ENCODE results near the gene UQCRQ. TPM values are rescaled to one million over a fixed set of nuclear protein-coding genes. Genes with fewer than 3 reads are reported as not detected.

The UQCRQ gene
- total RNA-seq, 1 donor from 2014 or later, result 187 TPM

DNA sequence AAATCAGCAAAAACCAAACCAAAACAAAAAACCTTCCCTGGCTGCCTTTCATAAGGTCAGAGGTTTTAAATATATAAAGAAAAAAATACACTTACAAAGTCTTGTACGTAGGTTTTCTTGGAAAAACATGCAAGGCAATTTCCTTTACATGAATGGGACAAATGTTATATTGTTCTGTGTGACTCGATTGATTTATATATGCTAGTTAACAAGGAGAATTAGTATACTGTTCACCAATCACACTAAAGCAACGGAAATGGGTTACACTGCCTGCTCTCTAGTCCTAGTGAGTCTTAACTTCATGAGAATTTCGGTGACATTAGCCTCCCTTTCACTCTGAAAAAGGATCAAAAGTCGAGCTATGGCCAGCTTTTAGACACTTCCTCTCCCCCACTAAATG, 5.7 kb upstream of the UQCRQ start:
- ATAC-seq, result no peak
- no peak for DNase-seq (ENCODE audit: low spot score)
- intact Hi-C loops (cut with DNase I), result no loop called here

- DNase-seq (ENCODE audit: low spot score), result no peak
- intact Hi-C loops (cut with DNase I), result no loop called here
- ATAC-seq, result peak; percentile 70
These were observed 637 bp upstream of the UQCRQ start for GRCh38 chr5:132865668-132866341.

GRCh38 chr5:132867046-132867451, 607 bp downstream of the UQCRQ start:
- intact Hi-C loops (cut with DNase I), result no loop called here
- DNase-seq (ENCODE audit: low spot score) (no peak), ATAC-seq (no peak)

DNA sequence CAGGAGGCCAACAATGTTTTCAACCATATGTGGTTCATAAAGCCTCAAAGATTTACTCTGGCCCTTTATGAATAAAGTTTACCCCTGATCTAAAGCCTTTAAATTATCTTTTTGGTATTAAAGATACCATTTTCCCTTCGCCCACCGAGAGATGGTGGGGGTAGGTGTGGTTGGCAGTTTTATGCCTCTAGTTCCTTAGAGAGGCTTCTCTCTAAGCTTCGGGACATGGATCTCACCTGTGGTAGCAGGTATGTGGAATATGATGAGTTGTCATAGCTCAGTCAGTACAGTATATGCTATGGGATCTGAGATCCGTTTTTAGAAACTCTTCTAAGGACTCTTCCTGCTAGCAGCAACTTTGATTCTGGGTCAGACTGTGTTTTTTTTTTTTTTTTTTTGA, 2.3 kb downstream of the UQCRQ start:
- DNase-seq (ENCODE audit: low spot score), result no peak
- ATAC-seq, result no peak
- intact Hi-C loops (cut with DNase I), result no loop called here

GRCh38 chr5:132870801-132871200, 4.4 kb downstream of the UQCRQ start:
- DNase-seq (ENCODE audit: low spot score) (no peak), ATAC-seq (no peak)
- intact Hi-C loops (cut with DNase I), result no loop called here

DNA sequence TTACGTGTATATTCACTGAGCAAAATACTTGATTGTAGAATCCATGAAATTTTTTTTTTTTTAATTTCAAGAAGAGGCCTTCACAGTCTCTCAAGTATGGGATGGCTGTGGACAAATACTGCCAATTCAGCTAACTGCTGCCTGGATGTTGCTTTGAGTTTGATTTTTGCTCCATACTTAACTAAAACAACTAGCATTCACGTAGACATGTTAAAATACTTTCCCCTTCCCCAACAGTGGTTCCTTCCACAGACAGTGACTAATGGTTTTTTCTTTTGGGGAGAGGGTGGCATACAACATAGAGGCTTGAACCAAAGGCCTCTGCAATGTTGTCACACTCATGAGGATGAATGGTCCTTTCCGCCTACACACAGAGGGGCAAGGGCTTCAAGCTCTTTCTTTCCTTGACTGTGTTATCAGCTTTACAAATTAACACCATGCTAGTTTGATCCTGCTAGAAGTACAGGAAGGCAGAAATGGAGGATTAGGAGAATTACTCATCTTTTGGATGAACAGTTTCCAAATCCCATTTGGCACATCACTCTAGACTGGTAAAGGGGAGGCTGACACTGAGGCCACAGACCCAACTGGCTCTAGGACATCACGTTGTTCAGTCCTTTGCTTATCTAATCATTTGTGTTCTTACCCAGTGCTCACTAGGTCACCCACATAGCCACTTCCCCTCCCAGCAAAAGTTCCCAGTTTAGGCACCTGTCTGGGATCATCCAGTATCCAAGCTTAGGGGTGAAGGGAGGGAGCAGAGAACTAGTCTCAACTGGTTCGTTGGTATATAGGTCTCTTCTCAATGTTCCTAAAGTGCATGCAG, 5.2 kb downstream of the UQCRQ start:
- ATAC-seq (no peak), DNase-seq (ENCODE audit: low spot score) (no peak)
- intact Hi-C loops (cut with DNase I), result no loop called here

- intact Hi-C loops (cut with DNase I), result no loop called here
- ATAC-seq, result no peak
- no peak for DNase-seq (ENCODE audit: low spot score)
These were observed 6.3 kb downstream of the UQCRQ start for GRCh38 chr5:132872788-132873118.

- intact Hi-C loops (cut with DNase I), result no loop called here
These were observed 6.9 kb downstream of the UQCRQ start, which contains the start of gene LEAP2 for GRCh38 chr5:132873119-132873929. Gene LEAP2 (plus strand): TSS chr5:132873668. CDS start chr5:132873695, 27 bp downstream.

DNA sequence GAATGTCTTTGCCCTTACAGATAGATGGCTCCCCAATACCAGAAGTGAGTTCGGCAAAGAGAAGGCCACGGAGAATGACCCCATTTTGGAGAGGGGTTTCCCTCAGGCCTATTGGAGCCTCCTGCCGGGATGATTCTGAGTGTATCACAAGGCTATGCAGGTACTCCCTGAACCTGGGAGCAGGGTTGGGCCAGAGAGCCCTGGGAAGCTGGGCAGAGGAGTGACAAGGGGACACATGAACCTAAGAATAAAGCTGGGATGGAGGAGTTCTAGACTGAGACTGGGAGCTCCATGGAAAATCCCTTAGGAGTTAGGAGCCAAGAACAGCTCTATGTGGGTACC, 7.5 kb downstream of the UQCRQ start:
- DNase-seq (ENCODE audit: low spot score) (no peak), ATAC-seq (no peak)
- intact Hi-C loops (cut with DNase I), result no loop called here

More at GRCh38 chr5:132873119-132873929, 6.9 kb downstream of the UQCRQ start, which contains the start of gene LEAP2:
- ATAC-seq (no peak), DNase-seq (ENCODE audit: low spot score) (no peak)

DNA sequence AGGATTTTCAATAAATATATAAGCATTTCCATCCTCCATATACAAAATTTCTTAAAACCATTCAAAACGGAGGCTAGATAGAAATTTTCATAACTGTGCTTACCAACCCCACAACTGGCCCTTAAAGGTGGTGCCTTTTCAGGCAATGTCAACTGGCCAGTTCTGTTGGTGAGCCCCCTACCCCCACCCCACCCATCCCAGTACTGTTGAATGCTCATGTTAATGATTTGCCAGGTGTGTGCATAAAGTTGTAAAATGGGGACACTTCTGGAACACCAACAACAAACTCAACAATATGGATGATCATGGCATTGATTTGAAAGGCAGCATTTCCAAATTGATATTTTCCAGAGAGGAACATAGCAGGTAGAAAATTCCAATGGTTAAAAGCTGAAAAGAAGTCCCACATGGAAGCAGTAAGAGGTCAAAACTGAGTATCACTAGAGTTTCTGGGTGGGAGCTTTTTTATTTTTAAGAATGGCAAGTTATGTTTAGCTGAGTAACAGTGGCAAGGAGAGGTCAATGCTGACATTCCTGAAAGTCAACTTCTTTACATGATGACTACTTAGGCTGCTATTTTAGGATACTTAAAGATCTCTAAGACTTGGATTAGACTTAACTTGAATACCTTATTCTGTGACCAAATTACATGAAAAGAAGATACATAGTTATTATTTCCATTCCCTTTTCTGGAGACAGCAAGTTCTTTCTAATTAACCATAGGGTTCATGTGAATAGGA, 9.7 kb downstream of the UQCRQ start:
- DNase-seq (ENCODE audit: low spot score), result no peak
- no peak for ATAC-seq
- intact Hi-C loops (cut with DNase I), result no loop called here

- ATAC-seq (no peak), DNase-seq (ENCODE audit: low spot score) (no peak)
- intact Hi-C loops (cut with DNase I), result no loop called here
These were observed 11.0 kb downstream of the UQCRQ start for GRCh38 chr5:132877466-132877865.

DNA sequence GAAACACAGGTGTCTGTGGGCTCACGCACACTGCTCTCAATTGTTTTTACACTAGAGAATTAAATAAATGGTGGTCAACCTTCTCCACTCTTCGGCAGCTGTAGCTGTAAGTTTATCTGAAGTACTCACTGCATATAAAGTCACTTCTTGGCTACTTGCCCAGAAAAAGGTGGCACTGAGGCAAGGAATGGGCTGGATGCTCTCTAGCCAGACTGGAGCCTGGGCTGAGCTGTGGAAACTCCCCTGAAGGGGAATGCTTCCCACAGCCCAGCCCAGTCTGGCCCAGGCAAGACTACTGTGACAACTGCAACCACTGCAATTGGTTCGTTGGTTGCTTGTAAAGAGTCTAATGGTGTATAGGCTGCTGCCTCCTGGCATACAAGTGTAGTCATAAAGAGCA, 11.5 kb downstream of the UQCRQ start:
- intact Hi-C loops (cut with DNase I), result no loop called here
- ATAC-seq (no peak), DNase-seq (ENCODE audit: low spot score) (no peak)

DNA sequence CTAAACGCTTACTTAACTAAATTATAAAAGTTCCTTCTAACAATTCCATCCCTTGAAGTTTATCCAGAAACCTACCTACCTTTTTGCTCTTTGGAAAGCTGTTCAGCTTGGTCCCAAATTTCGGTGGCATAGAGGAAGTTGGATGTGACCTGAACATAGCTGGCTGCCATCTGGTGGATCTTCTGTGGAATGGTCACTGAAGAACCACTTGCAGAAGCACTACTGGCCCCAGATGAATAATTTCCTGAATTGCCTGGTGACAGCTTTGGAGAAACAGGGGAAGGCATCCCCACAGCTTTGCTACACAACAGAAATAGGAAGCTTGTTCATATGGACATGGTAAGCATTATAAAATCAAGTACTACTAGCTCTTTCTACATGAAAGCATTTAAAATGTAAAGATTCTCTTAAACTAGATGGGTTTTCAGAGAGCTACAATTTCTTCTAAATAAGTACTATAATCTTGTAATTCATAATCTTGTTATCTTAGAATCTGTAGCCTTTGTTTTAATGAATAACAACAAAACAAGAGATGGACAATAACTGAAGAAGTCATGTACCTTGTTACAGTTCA, 16.9 kb downstream of the UQCRQ start:
- ATAC-seq (peak; percentile 84), DNase-seq (ENCODE audit: low spot score) (no peak)
- intact Hi-C loops (cut with DNase I), result no loop called here

DNA sequence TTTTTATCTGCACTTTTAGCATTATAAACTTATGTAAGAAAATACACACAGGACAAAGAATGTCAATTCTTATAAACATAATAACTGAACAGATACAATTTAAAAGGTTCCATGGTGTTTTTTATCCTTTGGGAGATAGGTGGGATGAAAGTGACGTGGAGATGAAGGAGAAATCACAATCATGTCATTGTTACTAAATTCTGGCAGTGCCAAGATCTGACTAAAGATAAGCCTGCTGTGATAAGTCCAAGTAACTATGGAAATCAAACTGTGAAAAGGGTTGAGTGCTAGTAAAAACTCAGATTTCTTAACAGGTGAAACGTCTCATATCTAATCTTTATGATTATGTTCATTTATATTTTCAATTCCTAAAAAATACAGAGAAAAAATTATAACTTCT, 18.1 kb downstream of the UQCRQ start:
- DNase-seq (ENCODE audit: low spot score), result no peak
- intact Hi-C loops (cut with DNase I), result no loop called here
- ATAC-seq, result no peak

GRCh38 chr5:132886064-132886823, 19.8 kb downstream of the UQCRQ start:
- ATAC-seq, result no peak
- no peak for DNase-seq (ENCODE audit: low spot score)
- intact Hi-C loops (cut with DNase I), result no loop called here

GRCh38 chr5:132887283-132887682, 20.8 kb downstream of the UQCRQ start:
- ATAC-seq, result no peak
- no peak for DNase-seq (ENCODE audit: low spot score)
- intact Hi-C loops (cut with DNase I), result no loop called here

GRCh38 chr5:132889501-132889900, 23.1 kb downstream of the UQCRQ start:
- no peak for ATAC-seq
- DNase-seq (ENCODE audit: low spot score), result no peak
- intact Hi-C loops (cut with DNase I), result no loop called here

GRCh38 chr5:132890817-132891216, 24.4 kb downstream of the UQCRQ start:
- DNase-seq (ENCODE audit: low spot score), result no peak
- no peak for ATAC-seq
- intact Hi-C loops (cut with DNase I), result no loop called here

Measured in sciatic nerve (tissue), 2 donors.